KOPT-K1 (cell line): ENCODE data around the gene CREB5.

Experiments used
- H3K27ac ChIP-seq: fragments of 200-600 bp; sonication (generic); 2 replicates; pipeline ENCODE4 v1.5.1; 2016; ENCODE audit warnings: antibody characterized with exemption, mild to moderate bottlenecking, low read depth, low read length; ENCODE audit not compliant: poor library complexity, severe bottlenecking
- H3K36me3 ChIP-seq: fragments of 200-600 bp; sonication (generic); 2 replicates; pipeline ENCODE4 v1.5.1; 2017; ENCODE audit warnings: antibody characterized with exemption, mild to moderate bottlenecking, low read length, moderate library complexity; ENCODE audit not compliant: insufficient read depth
- H3K9me3 ChIP-seq: fragments of 200-600 bp; sonication (generic); 2 replicates; pipeline ENCODE4 v1.5.1; 2017; ENCODE audit warnings: antibody characterized with exemption, low read length, mild to moderate bottlenecking; ENCODE audit not compliant: insufficient read depth, poor library complexity, severe bottlenecking

Gene CREB5

GRCh38 chr7:28417321-28417940, 5.1 kb downstream of the CREB5 start:
- Histone ChIP-seq H3K27ac (no peak overlapping the region), H3K36me3 (no peaks in the 10 kb centered on the region), H3K9me3 (no peaks in the 10 kb centered on the region)

- H3K9me3 ChIP-seq = no peaks in the 10 kb centered on the region
- H3K27ac ChIP-seq = no peak overlapping the region
- H3K36me3 ChIP-seq = no peaks in the 10 kb centered on the region
Observed at GRCh38 chr7:28418311-28418710, 6.0 kb downstream of the CREB5 start.

GRCh38 chr7:28418966-28419365, 6.6 kb downstream of the CREB5 start:
- H3K9me3 ChIP-seq = no peaks in the 10 kb centered on the region
- no peaks in the 10 kb centered on the region for H3K36me3 ChIP-seq
- no peak overlapping the region for H3K27ac ChIP-seq

- no peaks in the 10 kb centered on the region for H3K36me3 ChIP-seq
- H3K27ac ChIP-seq = no peak overlapping the region
- no peaks in the 10 kb centered on the region for H3K9me3 ChIP-seq
Observed at GRCh38 chr7:28419716-28420115, 7.4 kb downstream of the CREB5 start.

- H3K27ac ChIP-seq = no peak overlapping the region
- no peaks in the 10 kb centered on the region for H3K9me3 ChIP-seq
- no peaks in the 10 kb centered on the region for H3K36me3 ChIP-seq
Observed at GRCh38 chr7:28423112-28423511, 10.8 kb downstream of the CREB5 start.

- no peaks in the 10 kb centered on the region for H3K36me3 ChIP-seq
- H3K27ac ChIP-seq = no peak overlapping the region
- no peaks in the 10 kb centered on the region for H3K9me3 ChIP-seq
Observed at GRCh38 chr7:28423918-28424514, 11.7 kb downstream of the CREB5 start.

GRCh38 chr7:28425496-28425895, 13.2 kb downstream of the CREB5 start:
- Histone ChIP-seq H3K36me3 (no peaks in the 10 kb centered on the region), H3K27ac (no peak overlapping the region), H3K9me3 (no peaks in the 10 kb centered on the region)

GRCh38 chr7:28427236-28427635, 14.9 kb downstream of the CREB5 start:
- H3K27ac ChIP-seq = no peak overlapping the region
- H3K9me3 ChIP-seq = no peaks in the 10 kb centered on the region
- no peaks in the 10 kb centered on the region for H3K36me3 ChIP-seq

GRCh38 chr7:28430616-28431015, 18.3 kb downstream of the CREB5 start:
- no peaks in the 10 kb centered on the region for H3K9me3 ChIP-seq
- no peak overlapping the region for H3K27ac ChIP-seq
- no peaks in the 10 kb centered on the region for H3K36me3 ChIP-seq

- Histone ChIP-seq H3K27ac (no peak overlapping the region), H3K9me3 (no peaks in the 10 kb centered on the region), H3K36me3 (no peaks in the 10 kb centered on the region)
Observed at GRCh38 chr7:28432105-28432504, 19.8 kb downstream of the CREB5 start.

- no peak overlapping the region for H3K27ac ChIP-seq
- H3K36me3 ChIP-seq = no peaks in the 10 kb centered on the region
- H3K9me3 ChIP-seq = no peaks in the 10 kb centered on the region
Observed at GRCh38 chr7:28433039-28433438, 20.7 kb downstream of the CREB5 start.

GRCh38 chr7:28433699-28434219, 21.4 kb downstream of the CREB5 start:
- H3K9me3 ChIP-seq = no peaks in the 10 kb centered on the region
- H3K36me3 ChIP-seq = no peaks in the 10 kb centered on the region
- no peak overlapping the region for H3K27ac ChIP-seq

- Histone ChIP-seq H3K36me3 (no peaks in the 10 kb centered on the region), H3K27ac (no peak overlapping the region), H3K9me3 (no peaks in the 10 kb centered on the region)
Observed at GRCh38 chr7:28434510-28434909, 22.2 kb downstream of the CREB5 start.

GRCh38 chr7:28435152-28435551, 22.8 kb downstream of the CREB5 start:
- Histone ChIP-seq H3K9me3 (no peaks in the 10 kb centered on the region), H3K36me3 (no peaks in the 10 kb centered on the region), H3K27ac (no peak overlapping the region)

GRCh38 chr7:28435732-28436378, 23.5 kb downstream of the CREB5 start:
- no peaks in the 10 kb centered on the region for H3K9me3 ChIP-seq
- no peak overlapping the region for H3K27ac ChIP-seq
- no peaks in the 10 kb centered on the region for H3K36me3 ChIP-seq
